Superior temporal gyrus (tissue), 1 donor: ENCODE data around the gene NCCRP1.

ENCODE experiments used
- DNase-seq: peaks from one replicate; pipeline ENCODE4 v3.0.0-alpha.2; 2016; ENCODE audit errors: extremely low spot score

NCCRP1 gene

GRCh38 chr19:39179754-39180153 lies 17.0 kb upstream of the NCCRP1 start:
- no peak for DNase-seq

GRCh38 chr19:39180749-39181148 lies 16.0 kb upstream of the NCCRP1 start:
- no peak for DNase-seq

- no peak for DNase-seq
These were observed 15.1 kb upstream of the NCCRP1 start for GRCh38 chr19:39181500-39182173.

- DNase-seq: no peak
These were observed 14.6 kb upstream of the NCCRP1 start for GRCh38 chr19:39182174-39182505.

DNA sequence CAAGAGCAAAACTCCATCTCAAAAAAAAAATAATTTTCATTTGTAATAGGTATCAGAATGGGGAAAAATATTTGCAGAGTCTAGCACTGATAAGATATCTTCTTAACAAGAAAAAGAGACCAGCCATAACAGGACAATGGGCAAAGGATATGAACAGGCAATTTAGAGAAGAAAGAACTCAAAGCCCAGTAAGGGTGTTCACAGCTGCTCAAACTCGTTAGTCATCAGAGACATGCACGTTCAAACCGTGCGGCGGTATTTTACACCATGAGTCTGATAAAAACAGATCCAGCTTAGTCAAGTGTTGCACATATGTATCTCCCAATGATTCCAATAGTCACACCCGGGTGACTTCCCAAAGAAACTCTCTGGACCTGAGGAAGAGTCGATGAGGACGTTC lies 13.7 kb upstream of the NCCRP1 start:
- DNase-seq: no peak

GRCh38 chr19:39186391-39186790 lies 10.4 kb upstream of the NCCRP1 start:
- DNase-seq: no peak

DNA sequence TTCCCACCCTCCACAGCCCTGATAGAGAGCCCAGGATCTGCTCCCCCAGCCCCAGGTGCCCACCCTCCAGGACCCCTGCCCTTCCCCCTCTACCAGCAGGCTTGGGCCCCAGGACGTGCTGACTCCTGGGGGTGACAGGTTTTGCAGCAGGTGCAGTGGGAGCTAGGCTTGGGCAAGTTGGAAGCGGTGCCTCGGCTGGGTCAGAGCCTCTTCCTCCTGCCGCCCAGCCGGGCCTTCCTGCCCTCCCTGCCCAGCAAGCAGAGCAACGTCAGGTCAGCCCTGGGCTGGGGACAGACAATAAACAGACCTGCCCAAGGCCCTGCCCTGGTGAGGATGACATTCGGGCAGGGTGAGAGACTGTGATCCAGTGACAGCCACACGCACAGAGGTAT lies 9.2 kb upstream of the NCCRP1 start:
- DNase-seq: no peak

DNA sequence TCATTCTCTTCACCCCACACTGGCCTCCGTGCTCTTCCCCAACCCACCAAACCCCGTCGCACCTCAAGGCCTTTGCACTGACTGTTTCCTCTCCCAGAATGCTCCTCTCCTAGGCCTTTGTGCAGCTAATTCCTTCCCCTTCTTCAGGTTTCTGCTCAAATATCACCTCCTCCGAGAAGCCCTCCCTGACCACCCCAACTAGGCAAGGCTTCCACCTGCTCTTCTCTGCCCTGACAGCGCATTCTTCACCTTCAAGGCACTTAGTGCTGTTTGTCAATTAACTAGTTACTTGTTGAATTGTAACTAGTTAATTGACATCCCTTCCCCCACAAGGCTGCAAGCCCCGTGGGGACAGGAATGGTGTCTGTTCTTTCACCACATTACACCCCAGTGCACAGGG lies 7.8 kb upstream of the NCCRP1 start:
- no peak for DNase-seq

- DNase-seq: no peak
These were observed 6.0 kb upstream of the NCCRP1 start for GRCh38 chr19:39190768-39191167.

DNA sequence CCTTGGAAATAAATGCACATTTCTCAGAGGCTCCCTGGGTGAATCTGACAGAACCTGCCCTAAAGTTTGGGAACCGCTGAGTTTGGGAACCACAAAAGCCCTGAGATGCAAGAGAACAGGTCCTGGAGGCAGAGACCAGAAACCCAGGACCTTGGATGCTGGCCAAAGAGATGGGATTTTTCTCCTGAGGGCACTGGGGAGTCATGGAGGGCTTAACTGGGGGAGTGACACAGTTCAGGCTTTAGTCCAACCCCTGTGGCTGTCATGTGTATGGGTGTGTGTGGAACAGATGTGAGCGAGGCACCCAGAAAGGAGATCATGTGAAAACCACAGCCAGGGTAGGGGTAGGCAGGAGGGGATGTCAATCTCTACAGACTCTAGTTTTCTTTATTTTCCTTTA lies 3.9 kb upstream of the NCCRP1 start:
- DNase-seq: no peak

- DNase-seq: no peak
These were observed 3.0 kb upstream of the NCCRP1 start for GRCh38 chr19:39193803-39194202.

- DNase-seq: no peak
These were observed 1.8 kb upstream of the NCCRP1 start for GRCh38 chr19:39194832-39195542.

GRCh38 chr19:39195755-39196154 lies 1.0 kb upstream of the NCCRP1 start:
- DNase-seq: no peak

- no peak for DNase-seq
These were observed 444 bp upstream of the NCCRP1 start for GRCh38 chr19:39196320-39196719.

GRCh38 chr19:39197808-39198207 lies 1.0 kb downstream of the NCCRP1 start:
- no peak for DNase-seq

DNA sequence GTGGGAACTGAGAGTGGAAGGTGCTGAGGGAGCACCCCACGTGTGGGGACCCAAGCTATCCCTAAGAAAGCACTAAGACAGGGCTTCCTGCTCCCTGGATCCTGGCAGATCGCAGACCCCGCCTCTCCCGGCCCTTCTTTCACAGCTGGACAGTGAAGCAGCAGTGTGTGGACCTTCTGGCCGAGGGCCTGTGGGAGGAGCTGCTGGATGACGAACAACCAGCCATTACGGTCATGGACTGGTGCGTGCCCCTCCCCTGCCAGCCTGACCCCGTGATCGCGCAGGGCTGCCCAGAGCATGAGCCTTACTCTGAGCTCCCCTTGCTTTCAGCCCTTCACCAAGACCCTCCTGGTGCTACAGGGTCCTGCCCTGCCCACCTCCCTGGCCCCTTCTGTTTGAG lies 2.3 kb downstream of the NCCRP1 start:
- peak; percentile 63 for DNase-seq

GRCh38 chr19:39200066-39200802 lies 3.5 kb downstream of the NCCRP1 start:
- DNase-seq: no peak

GRCh38 chr19:39200803-39201115 lies 4.0 kb downstream of the NCCRP1 start:
- no peak for DNase-seq

DNA sequence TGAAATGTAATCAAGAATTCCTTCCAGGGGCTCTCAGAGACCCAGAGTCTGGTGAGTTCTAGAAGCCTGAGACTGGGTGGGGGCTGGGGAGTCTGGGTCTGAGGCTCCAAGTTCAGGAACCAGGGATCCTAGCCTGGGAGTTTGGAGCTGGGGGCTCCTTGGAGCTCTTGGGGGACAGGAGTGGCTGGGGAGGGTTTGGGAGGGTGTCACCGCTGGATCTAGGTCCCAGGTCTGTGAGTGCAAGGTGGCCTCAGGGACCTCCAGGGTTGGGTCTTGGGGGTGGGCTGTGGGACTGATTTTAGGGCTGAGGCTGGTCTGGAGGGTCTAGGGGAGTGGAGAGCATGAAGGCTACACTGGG lies 6.2 kb downstream of the NCCRP1 start:
- DNase-seq: no peak

DNA sequence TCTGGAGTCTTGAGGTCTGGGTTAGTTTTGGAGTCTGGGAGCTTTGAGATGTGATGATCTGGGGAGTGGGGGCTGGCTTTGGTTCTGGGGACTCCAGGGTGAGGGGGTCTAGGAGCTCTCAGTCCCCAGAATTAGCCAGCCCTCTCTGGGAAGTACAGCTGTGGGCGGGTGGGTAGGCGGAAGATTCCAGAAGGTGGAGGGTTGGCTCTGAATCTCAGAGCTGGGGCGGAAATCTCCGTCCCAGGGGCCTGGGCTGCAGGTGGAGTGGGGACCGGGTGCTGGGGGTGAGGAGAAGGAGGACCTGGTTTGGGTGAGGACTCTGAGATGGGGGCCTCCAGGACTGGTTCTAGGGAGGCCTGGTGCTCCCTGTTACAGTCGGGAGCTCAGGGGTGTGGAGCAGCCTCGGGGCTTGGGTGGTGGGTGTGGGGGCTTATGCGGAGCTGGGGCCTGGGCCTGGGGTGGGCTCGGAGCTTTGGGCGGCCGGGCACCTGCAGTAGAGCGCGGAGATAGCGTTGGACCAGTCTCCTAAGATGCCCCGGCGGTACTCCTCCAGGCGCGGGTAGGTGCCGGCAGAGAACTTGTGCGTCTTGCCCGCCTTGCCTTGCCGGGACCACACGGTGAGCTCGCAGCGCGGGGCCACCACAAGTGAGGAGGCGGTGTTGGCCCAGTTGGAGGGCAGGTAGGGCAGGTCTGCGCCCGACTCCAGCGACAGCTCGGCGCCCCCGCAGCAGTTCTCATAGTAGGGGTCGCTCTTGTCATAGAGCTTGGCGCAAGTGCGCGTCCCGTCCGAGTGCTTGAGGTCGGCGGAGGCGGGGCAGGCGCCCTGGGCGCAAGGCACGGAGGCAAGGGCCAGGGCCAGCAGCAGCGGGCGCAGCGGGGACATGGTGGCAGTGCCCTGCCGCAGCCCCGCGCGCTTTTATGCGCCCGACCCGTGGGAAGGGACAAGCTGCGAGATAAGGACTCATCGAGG lies 6.9 kb downstream of the NCCRP1 start, which contains the start of gene SYCN:
Gene SYCN (minus strand): TSS at position 892 of the 970 bp plus-strand sequence. CDS start 9 bp downstream, at position 883.
- DNase-seq: no peak

- DNase-seq: no peak
These were observed 8.6 kb downstream of the NCCRP1 start for GRCh38 chr19:39205449-39205764.

DNA sequence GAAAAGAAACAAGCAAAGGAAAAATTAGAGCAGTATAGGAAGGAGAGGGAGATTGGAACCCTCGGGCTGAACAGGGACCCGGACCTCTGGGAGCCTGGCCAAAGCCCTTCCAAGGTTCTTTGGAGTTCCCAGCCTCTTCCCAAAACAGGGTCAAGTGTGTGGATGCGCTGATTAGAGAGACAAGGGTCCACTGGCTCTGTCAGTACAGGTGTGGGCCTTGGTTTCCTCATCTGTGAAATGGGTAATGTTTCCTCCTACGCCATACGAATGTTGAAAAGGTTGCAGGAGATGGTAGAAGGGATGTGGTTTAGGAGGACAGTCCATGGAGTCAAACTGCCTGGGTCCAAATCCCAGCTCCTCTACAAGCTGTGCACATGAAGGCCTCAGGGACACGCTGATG lies 9.4 kb downstream of the NCCRP1 start:
- DNase-seq: no peak
